Osteoblast (primary cell): Measurements from ENCODE around the gene ZNF607. TPM values are rescaled to one million over a fixed set of nuclear protein-coding genes. Genes with fewer than 3 reads are reported as not detected.

ENCODE experiments used
- DNase-seq: peaks from one replicate; pipeline ENCODE4 v3.0.0; 2011; ENCODE audit warnings: low spot score, mixed read lengths; ENCODE audit not compliant: insufficient read length; ENCODE audit errors: missing footprints
- H2AFZ ChIP-seq: 2 replicates; pipeline ENCODE4 v1.6.0; 2011; ENCODE audit warnings: mild to moderate bottlenecking, low read length
- H3K27ac ChIP-seq: 2 replicates; pipeline ENCODE4 v1.5.1; 2011; ENCODE audit warnings: mild to moderate bottlenecking, low read depth, low read length, moderate library complexity
- H3K27me3 ChIP-seq: 2 replicates; pipeline ENCODE4 v1.6.0; 2012; ENCODE audit warnings: mild to moderate bottlenecking, control low read depth, inconsistent platforms, low read length, moderate library complexity; ENCODE audit not compliant: insufficient read depth
- H3K36me3 ChIP-seq: 2 replicates; pipeline ENCODE4 v1.5.1; 2011; ENCODE audit warnings: mild to moderate bottlenecking, low read length, control low read depth, moderate library complexity; ENCODE audit not compliant: insufficient read depth
- H3K4me1 ChIP-seq: 2 replicates; pipeline ENCODE4 v1.5.1; 2011; ENCODE audit warnings: mild to moderate bottlenecking, low read length, control low read depth, moderate library complexity; ENCODE audit not compliant: insufficient read depth
- H3K4me2 ChIP-seq: 2 replicates; pipeline ENCODE4 v1.6.0; 2011; ENCODE audit warnings: mild to moderate bottlenecking, low read length; ENCODE audit not compliant: insufficient read depth
- H3K4me3 ChIP-seq: fragments of 200-600 bp; sonication (generic); 3 replicates; pipeline ENCODE4 v1.5.1; 2012; ENCODE audit warnings: mild to moderate bottlenecking, low read length, inconsistent platforms; ENCODE audit not compliant: insufficient read depth
- H3K79me2 ChIP-seq: 2 replicates; pipeline ENCODE4 v1.6.0; 2012; ENCODE audit warnings: mild to moderate bottlenecking, low read length, control low read depth, inconsistent platforms; ENCODE audit not compliant: insufficient read depth
- H3K9me3 ChIP-seq: 2 replicates; pipeline ENCODE4 v1.5.1; 2011; ENCODE audit warnings: low read depth, low read length, control low read depth
- H4K20me1 ChIP-seq: 2 replicates; pipeline ENCODE4 v1.6.0; 2012; ENCODE audit warnings: mild to moderate bottlenecking, low read length, control low read depth; ENCODE audit not compliant: insufficient read depth
- total RNA-seq: library from RNA; depleted of rRNA; stranded (reverse); fragments of >200 nt; gene quantifications from 2 replicates; pipeline ENCODE4 v1.2.3, GENCODE V29; 2012
- TF ChIP-seq, protein P1 (sequence below): IDR thresholded peaks from 2 replicates; pipeline ENCODE4 v1.5.1; 2011; ENCODE audit warnings: mild to moderate bottlenecking, low read depth, low read length, moderate library complexity; ENCODE audit errors: extremely low read depth

Gene ZNF607
- total RNA-seq, 1 donor: 3.6 TPM

DNA sequence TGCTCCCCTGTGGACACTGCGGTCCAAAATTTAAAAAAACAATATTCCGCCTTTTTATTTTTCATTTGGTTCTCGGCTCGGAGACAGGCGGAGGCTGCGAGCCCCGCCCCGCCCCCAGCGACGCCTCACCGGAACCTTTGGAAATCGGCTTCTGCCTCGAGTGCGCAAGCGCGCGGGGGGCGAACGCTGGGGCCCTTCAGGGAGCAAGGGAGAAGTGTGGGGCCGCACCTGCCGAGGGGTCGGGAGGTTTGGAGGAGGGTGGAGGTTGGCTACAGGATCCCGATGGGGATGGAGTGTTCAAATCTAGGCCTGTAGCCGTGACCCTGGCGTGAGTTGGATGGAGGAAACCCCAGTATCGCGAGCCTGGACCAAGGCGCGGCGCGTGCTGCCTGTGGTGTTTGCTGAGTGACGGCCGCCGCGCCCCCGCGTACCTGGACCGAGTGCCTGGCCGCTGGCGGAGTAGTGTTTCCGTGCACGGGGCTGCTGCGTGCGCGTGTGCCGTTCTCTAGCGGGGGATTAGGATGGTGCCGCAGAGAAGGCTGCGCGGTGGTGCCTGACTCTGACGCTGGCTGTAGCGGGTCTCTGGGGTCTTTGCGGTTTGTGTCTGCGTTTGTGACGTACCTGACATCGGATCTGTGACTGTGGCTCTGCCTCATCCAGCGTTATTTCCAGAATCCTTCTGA is 63.7 kb downstream of the ZNF607 start:
- Histone ChIP-seq H3K9me3 (no peaks in the 10 kb centered on the region), H3K27me3 (no peaks in the 10 kb centered on the region), H4K20me1 (no peaks in the 10 kb centered on the region), H3K4me1 (peaks cover 15% of the 10 kb centered on the region), H3K79me2 (peaks cover 40% of the 10 kb centered on the region), H3K4me2 (peak overlapping the region; percentile 98), H3K27ac (peak overlapping the region; percentile 75), H3K36me3 (no peaks in the 10 kb centered on the region), H2AFZ (peak overlapping the region; percentile 99), H3K4me3 (peak overlapping the region; percentile 83)
- peak; percentile 92 for DNase-seq
- TF ChIP-seq, protein P1, sequence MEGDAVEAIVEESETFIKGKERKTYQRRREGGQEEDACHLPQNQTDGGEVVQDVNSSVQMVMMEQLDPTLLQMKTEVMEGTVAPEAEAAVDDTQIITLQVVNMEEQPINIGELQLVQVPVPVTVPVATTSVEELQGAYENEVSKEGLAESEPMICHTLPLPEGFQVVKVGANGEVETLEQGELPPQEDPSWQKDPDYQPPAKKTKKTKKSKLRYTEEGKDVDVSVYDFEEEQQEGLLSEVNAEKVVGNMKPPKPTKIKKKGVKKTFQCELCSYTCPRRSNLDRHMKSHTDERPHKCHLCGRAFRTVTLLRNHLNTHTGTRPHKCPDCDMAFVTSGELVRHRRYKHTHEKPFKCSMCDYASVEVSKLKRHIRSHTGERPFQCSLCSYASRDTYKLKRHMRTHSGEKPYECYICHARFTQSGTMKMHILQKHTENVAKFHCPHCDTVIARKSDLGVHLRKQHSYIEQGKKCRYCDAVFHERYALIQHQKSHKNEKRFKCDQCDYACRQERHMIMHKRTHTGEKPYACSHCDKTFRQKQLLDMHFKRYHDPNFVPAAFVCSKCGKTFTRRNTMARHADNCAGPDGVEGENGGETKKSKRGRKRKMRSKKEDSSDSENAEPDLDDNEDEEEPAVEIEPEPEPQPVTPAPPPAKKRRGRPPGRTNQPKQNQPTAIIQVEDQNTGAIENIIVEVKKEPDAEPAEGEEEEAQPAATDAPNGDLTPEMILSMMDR: no peak

- H3K9me3 ChIP-seq: no peaks in the 10 kb centered on the region
- H3K36me3 ChIP-seq: peaks cover 2% of the 10 kb centered on the region
- H3K4me2 ChIP-seq: peak within 1 kb of the TSS; percentile 98
- peaks cover 15% of the 10 kb centered on the region for H3K4me1 ChIP-seq
- TF ChIP-seq, protein P1: no peak
- no peaks in the 10 kb centered on the region for H4K20me1 ChIP-seq
- peak within 1 kb of the TSS; percentile 75 for H3K27ac ChIP-seq
- peak; percentile 95 for DNase-seq
- peaks cover 46% of the 10 kb centered on the region for H3K79me2 ChIP-seq
- H2AFZ ChIP-seq: peak within 1 kb of the TSS; percentile 99
- H3K4me3 ChIP-seq: peak within 1 kb of the TSS; percentile 83
- no peaks in the 10 kb centered on the region for H3K27me3 ChIP-seq
Measured at GRCh38 chr19:37655301-37655688, 64.3 kb downstream of the ZNF607 start, which contains the start of gene ZFP30. TSS of gene ZFP30 (minus strand) at chr19:37655465. CDS start at chr19:37647822, 7,643 bp downstream.

- H3K79me2 ChIP-seq: peaks cover 51% of the 10 kb centered on the region
- peak overlapping the region; percentile 98 for H3K4me2 ChIP-seq
- peak overlapping the region; percentile 75 for H3K27ac ChIP-seq
- peak overlapping the region; percentile 83 for H3K4me3 ChIP-seq
- DNase-seq: peak; percentile 59
- TF ChIP-seq, protein P1: no peak
- no peaks in the 10 kb centered on the region for H4K20me1 ChIP-seq
- H3K36me3 ChIP-seq: peaks cover 4% of the 10 kb centered on the region
- no peaks in the 10 kb centered on the region for H3K27me3 ChIP-seq
- peak overlapping the region; percentile 99 for H2AFZ ChIP-seq
- no peaks in the 10 kb centered on the region for H3K9me3 ChIP-seq
- peaks cover 15% of the 10 kb centered on the region for H3K4me1 ChIP-seq
Measured at GRCh38 chr19:37654629-37655300, 64.8 kb downstream of the ZNF607 start.

DNA sequence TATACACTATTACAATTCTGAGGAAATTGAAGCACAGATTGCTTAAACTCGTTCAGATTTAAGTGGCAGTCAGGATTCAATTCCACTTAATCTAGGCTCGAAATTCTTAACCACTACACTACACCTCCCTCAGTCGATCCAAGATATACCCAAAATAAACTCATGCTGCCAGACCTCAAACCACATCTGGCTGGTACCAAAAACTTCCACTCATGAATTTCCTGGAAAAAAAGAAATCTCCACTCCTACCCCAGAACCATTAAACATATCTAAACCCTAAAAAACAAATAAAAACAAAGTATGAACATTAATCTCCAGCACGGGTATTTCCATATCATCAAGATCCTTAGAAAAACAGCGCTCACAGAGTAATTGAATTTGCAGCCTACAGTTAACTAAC is 65.4 kb downstream of the ZNF607 start:
- H3K27ac ChIP-seq: peak overlapping the region; percentile 75
- H3K4me2 ChIP-seq: peak overlapping the region; percentile 98
- H3K79me2 ChIP-seq: peaks cover 57% of the 10 kb centered on the region
- peaks cover 15% of the 10 kb centered on the region for H3K4me1 ChIP-seq
- no peaks in the 10 kb centered on the region for H3K27me3 ChIP-seq
- H3K9me3 ChIP-seq: no peaks in the 10 kb centered on the region
- DNase-seq: peak; percentile 60
- peaks cover 10% of the 10 kb centered on the region for H3K36me3 ChIP-seq
- H4K20me1 ChIP-seq: no peaks in the 10 kb centered on the region
- peak overlapping the region; percentile 83 for H3K4me3 ChIP-seq
- peak overlapping the region; percentile 99 for H2AFZ ChIP-seq
- TF ChIP-seq, protein P1: no peak
